ENCODE data around the gene ZSCAN2. TPM values are rescaled to one million over a fixed set of nuclear protein-coding genes. Genes with fewer than 3 reads are reported as not detected.
A peak's percentile ranks its signal among the peaks of the same experiment; 100 is the strongest.

ZSCAN2 gene
- total and polyA plus RNA-seq, 5 donors: 3.6 to 6.4 (median 4.9) TPM

- Histone ChIP-seq H3K27ac (ENCODE audit: low read length) (peak within 1 kb of the TSS; percentile 73), H3K9me3 (ENCODE audit: control insufficient read depth, low read length) (no peaks in the 10 kb centered on the region), H3K4me3 (ENCODE audit: low read length) (peak within 1 kb of the TSS; percentile 38), H3K27me3 (ENCODE audit: control insufficient read depth, insufficient read depth) (no peaks in the 10 kb centered on the region), H3K4me1 (ENCODE audit: control insufficient read depth, insufficient read depth, low read length) (peaks cover 16% of the 10 kb centered on the region)
- peak; percentile 97 to 99 (median 99) for DNase-seq
- peak; percentile 93 to 95 for ATAC-seq
- intact Hi-C loops (cut with DNase I): loop anchor here in 3 of 4 donors (10.0 kb wide), 5 partner anchors 49 to 271 kb away; partner anchors contain the start of genes ALPK3 (in 1 of the 3), ZNF592 (in 1 of the 3) and ZSCAN2 (in 1 of the 3)
- WGBS: under 1% methylated on average over 49 of the region's 49 CpGs
These were observed 53.3 kb downstream of the ZSCAN2 start, which contains the start of gene WDR73 for GRCh38 chr15:84653910-84654688. TSS of gene WDR73 (minus strand) at chr15:84654283. CDS start at chr15:84654274, 9 bp downstream.

GRCh38 chr15:84654689-84655453, 54.1 kb downstream of the ZSCAN2 start:
- ATAC-seq (peak; percentile 40 to 41), DNase-seq (peak; percentile 82 to 92 (median 91))
- Histone ChIP-seq H3K4me3 (ENCODE audit: low read length) (peak overlapping the region; percentile 38), H3K4me1 (ENCODE audit: control insufficient read depth, insufficient read depth, low read length) (peaks cover 15% of the 10 kb centered on the region), H3K27me3 (ENCODE audit: control insufficient read depth, insufficient read depth) (no peaks in the 10 kb centered on the region), H3K9me3 (ENCODE audit: control insufficient read depth, low read length) (no peaks in the 10 kb centered on the region), H3K27ac (ENCODE audit: low read length) (peak overlapping the region; percentile 73)
- WGBS: 6% methylated on average over 19 of the region's 19 CpGs
- intact Hi-C loops (cut with DNase I): loop anchor here in 3 of 4 donors (10.0 kb wide), 5 partner anchors 50 to 270 kb away; partner anchors contain the start of genes ALPK3 (in 1 of the 3), ZNF592 (in 1 of the 3) and ZSCAN2 (in 1 of the 3)

GRCh38 chr15:84656972-84657371, 56.2 kb downstream of the ZSCAN2 start:
- ATAC-seq: no peak
- Histone ChIP-seq H3K4me1 (ENCODE audit: control insufficient read depth, insufficient read depth, low read length) (peaks cover 15% of the 10 kb centered on the region), H3K9me3 (ENCODE audit: control insufficient read depth, low read length) (no peaks in the 10 kb centered on the region), H3K27me3 (ENCODE audit: control insufficient read depth, insufficient read depth) (no peaks in the 10 kb centered on the region), H3K27ac (ENCODE audit: low read length) (no peak overlapping the region), H3K4me3 (ENCODE audit: low read length) (no peak overlapping the region)
- 92% methylated on average over 7 of the region's 7 CpGs for WGBS
- intact Hi-C loops (cut with DNase I): loop anchor here in 3 of 4 donors (10.0 kb wide), 5 partner anchors 52 to 268 kb away; partner anchors contain the start of genes ALPK3 (in 1 of the 3), ZNF592 (in 1 of the 3) and ZSCAN2 (in 1 of the 3)
- peak in 1 of 3 donors; percentile 42 for DNase-seq

DNA sequence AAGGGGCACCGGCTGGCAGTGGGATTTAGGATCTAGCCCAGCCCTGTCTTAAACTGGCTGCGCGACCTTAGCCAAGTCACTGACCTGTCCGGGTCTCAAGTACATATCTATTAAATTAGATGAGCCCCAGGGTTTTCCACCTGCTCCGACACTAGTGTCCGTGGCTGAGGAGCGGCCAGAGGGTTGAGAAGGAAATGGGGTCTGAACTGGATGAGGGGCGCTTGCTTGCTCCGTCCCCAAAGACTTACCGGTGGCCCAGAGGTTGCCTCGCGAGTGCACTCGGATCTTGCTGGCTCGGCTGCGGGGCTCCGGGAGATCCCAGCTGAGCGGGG, 56.9 kb downstream of the ZSCAN2 start:
- Histone ChIP-seq H3K4me1 (ENCODE audit: control insufficient read depth, insufficient read depth, low read length) (peaks cover 15% of the 10 kb centered on the region), H3K9me3 (ENCODE audit: control insufficient read depth, low read length) (no peaks in the 10 kb centered on the region), H3K27me3 (ENCODE audit: control insufficient read depth, insufficient read depth) (no peaks in the 10 kb centered on the region), H3K27ac (ENCODE audit: low read length) (no peak overlapping the region), H3K4me3 (ENCODE audit: low read length) (peak overlapping the region; percentile 65)
- ATAC-seq (no peak), DNase-seq (no peak)
- 19% methylated on average over 17 of the region's 17 CpGs for WGBS
- intact Hi-C loops (cut with DNase I): loop anchor here in 3 of 4 donors (10.0 kb wide), 5 partner anchors 53 to 267 kb away; partner anchors contain the start of genes ALPK3 (in 1 of the 3), ZNF592 (in 1 of the 3) and ZSCAN2 (in 1 of the 3)

DNA sequence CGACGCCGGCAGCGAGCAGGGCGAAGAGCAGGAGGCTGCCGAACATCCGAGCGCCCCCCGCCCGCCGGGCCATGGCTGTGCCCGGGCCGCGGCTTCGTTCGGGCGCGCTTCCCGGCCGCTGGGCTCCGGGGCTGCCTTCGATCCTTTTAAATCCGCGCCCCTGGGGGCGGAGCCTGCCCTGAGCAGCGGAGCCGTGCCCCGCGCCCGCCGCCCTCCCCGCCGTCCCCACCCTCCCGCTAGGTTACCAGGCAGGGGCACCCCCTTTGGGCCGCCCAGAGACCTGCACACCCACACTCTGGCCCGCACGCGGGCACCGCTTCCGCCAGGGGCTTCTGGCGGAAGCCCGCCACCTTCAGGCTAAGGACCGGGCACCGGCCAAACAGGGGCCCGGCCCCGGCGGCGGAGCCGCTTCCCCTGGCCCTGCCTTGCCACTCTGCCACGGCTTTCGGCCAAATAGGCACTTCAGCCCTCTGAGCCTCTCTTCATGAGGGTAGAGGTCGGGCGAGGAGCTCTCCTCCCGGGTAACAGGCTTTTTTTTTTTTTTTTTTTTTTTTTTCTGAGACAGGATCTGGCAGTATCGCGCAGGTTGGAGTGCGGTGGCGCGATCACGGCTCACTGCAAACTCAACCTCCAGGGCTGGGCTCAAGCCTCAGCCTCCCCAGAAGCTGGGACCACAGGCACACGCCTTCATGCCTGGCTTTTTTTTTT, 57.4 kb downstream of the ZSCAN2 start, which contains the start of gene NMB:
NMB (minus strand) TSS at position 120 of the 708 bp plus-strand sequence; CDS start at position 73, 47 bp downstream.
- under 1% methylated on average over 61 of the region's 61 CpGs for WGBS
- Histone ChIP-seq H3K27me3 (ENCODE audit: control insufficient read depth, insufficient read depth) (no peaks in the 10 kb centered on the region), H3K4me1 (ENCODE audit: control insufficient read depth, insufficient read depth, low read length) (peaks cover 14% of the 10 kb centered on the region), H3K4me3 (ENCODE audit: low read length) (peak within 1 kb of the TSS; percentile 65), H3K27ac (ENCODE audit: low read length) (peak within 1 kb of the TSS; percentile 70), H3K9me3 (ENCODE audit: control insufficient read depth, low read length) (no peaks in the 10 kb centered on the region)
- ATAC-seq: peak; percentile 70 to 75
- DNase-seq: peak; percentile 81 to 91 (median 90)
- intact Hi-C loops (cut with DNase I): loop anchor here in 3 of 4 donors (10.0 kb wide), 5 partner anchors 53 to 267 kb away; partner anchors contain the start of genes ALPK3 (in 1 of the 3), ZNF592 (in 1 of the 3) and ZSCAN2 (in 1 of the 3)

- intact Hi-C loops (cut with DNase I): loop anchor here in 3 of 4 donors (10.0 kb wide), 5 partner anchors 54 to 266 kb away; partner anchors contain the start of genes ALPK3 (in 1 of the 3), ZNF592 (in 1 of the 3) and ZSCAN2 (in 1 of the 3)
- peak overlapping the region; percentile 65 for H3K4me3 ChIP-seq (ENCODE audit: low read length)
- 48% methylated on average over 7 of the region's 7 CpGs for WGBS
These were observed 58.1 kb downstream of the ZSCAN2 start for GRCh38 chr15:84658788-84659411.

GRCh38 chr15:84659904-84660781, 59.3 kb downstream of the ZSCAN2 start:
- Histone ChIP-seq H3K27ac (ENCODE audit: low read length) (no peak overlapping the region), H3K4me3 (ENCODE audit: low read length) (no peak overlapping the region), H3K27me3 (ENCODE audit: control insufficient read depth, insufficient read depth) (no peaks in the 10 kb centered on the region), H3K4me1 (ENCODE audit: control insufficient read depth, insufficient read depth, low read length) (peaks cover 6% of the 10 kb centered on the region), H3K9me3 (ENCODE audit: control insufficient read depth, low read length) (no peaks in the 10 kb centered on the region)
- no peak for ATAC-seq
- WGBS: 80% methylated on average over 4 of the region's 4 CpGs
- DNase-seq: no peak
- intact Hi-C loops (cut with DNase I): loop anchor here in 3 of 4 donors (10.0 kb wide), 5 partner anchors 55 to 265 kb away; partner anchors contain the start of genes ALPK3 (in 1 of the 3), ZNF592 (in 1 of the 3) and ZSCAN2 (in 1 of the 3)

More at GRCh38 chr15:84658788-84659411, 58.1 kb downstream of the ZSCAN2 start:
- Histone ChIP-seq H3K27me3 (ENCODE audit: control insufficient read depth, insufficient read depth) (no peaks in the 10 kb centered on the region), H3K27ac (ENCODE audit: low read length) (peak overlapping the region; percentile 70), H3K9me3 (ENCODE audit: control insufficient read depth, low read length) (no peaks in the 10 kb centered on the region), H3K4me1 (ENCODE audit: control insufficient read depth, insufficient read depth, low read length) (peaks cover 10% of the 10 kb centered on the region)
- DNase-seq (no peak), ATAC-seq (no peak)

DNA sequence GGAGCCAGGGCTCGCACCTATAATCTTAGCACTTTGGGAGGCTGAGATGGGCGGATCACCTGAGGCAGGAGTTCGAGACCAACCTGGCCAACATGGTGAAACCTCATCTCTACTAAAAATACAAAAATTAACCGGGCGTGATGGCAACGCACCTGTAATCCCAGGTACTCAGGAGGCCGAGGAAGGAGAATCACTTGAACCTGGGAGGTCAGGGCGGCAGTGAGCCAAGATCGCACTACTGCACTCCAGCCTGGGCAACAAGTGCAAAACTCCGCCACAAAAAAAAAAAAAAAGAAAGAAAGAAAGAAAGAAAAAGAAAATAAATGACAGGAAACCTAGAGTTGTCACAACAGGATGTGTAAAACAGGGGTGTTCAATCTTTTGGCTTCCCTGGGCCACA, 60.2 kb downstream of the ZSCAN2 start:
- 97% methylated on average over 10 of the region's 10 CpGs for WGBS
- intact Hi-C loops (cut with DNase I): no loop called here

DNA sequence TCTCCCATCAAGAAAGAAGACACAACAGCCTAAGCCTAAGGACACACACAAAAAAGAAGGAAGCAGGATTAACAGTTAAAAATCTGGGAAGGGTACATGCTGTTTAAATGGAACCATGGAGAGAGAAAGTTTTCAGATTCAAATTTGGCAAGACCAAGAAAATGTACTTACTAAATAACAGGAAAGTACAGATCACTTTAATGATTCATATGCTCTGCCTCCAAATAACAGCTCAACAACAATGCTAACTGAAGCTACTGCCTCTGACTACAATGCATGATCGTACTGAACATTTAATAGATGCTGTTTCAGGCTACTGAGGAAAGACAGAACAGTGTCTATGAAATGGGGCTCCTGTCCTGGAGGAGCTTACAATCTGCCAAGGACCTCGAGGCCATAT, 65.6 kb downstream of the ZSCAN2 start:
- intact Hi-C loops (cut with DNase I): no loop called here
- no peak for ATAC-seq
- Histone ChIP-seq H3K4me1 (ENCODE audit: control insufficient read depth, insufficient read depth, low read length) (no peaks in the 10 kb centered on the region), H3K27me3 (ENCODE audit: control insufficient read depth, insufficient read depth) (no peaks in the 10 kb centered on the region), H3K4me3 (ENCODE audit: low read length) (no peak overlapping the region), H3K27ac (ENCODE audit: low read length) (no peak overlapping the region), H3K9me3 (ENCODE audit: control insufficient read depth, low read length) (no peaks in the 10 kb centered on the region)
- DNase-seq: no peak
- 77% methylated on average over 2 of the region's 2 CpGs for WGBS

More for the DNA sequence above, 60.2 kb downstream of the ZSCAN2 start:
- ATAC-seq: no peak
- H3K4me3 ChIP-seq (ENCODE audit: low read length): no peak overlapping the region
- no peaks in the 10 kb centered on the region for H3K27me3 ChIP-seq (ENCODE audit: control insufficient read depth, insufficient read depth)
- no peaks in the 10 kb centered on the region for H3K9me3 ChIP-seq (ENCODE audit: control insufficient read depth, low read length)
- no peak overlapping the region for H3K27ac ChIP-seq (ENCODE audit: low read length)
- DNase-seq: no peak
- peaks cover 4% of the 10 kb centered on the region for H3K4me1 ChIP-seq (ENCODE audit: control insufficient read depth, insufficient read depth, low read length)

All from right cardiac atrium (tissue), 5 donors.